Loucy (cell line): ENCODE data around the gene IFNLR1.

ENCODE experiments used
- CTCF ChIP-seq: fragments of 200-600 bp; sonication (generic); conservative IDR thresholded peaks from 2 replicates; pipeline ENCODE4 v1.5.1; 2014; ENCODE audit warnings: mild to moderate bottlenecking, antibody characterized with exemption, low read length
- EZH2phosphoT487 ChIP-seq: fragments of 200-600 bp; IDR thresholded peaks from 2 replicates; pipeline ENCODE4 v1.6.1; 2018; ENCODE audit warnings: antibody characterized with exemption, mild to moderate bottlenecking, moderate library complexity, borderline replicate concordance

GRCh38 chr1:24113641-24114033 is 73.5 kb downstream of the IFNLR1 start:
- TF ChIP-seq CTCF (no peak), EZH2phosphoT487 (no peak)
